HG02938 (cell line): ENCODE results near the gene CORO1A.
"Not testable (repeated sequence)": the region's sequence is repeated elsewhere in the genome, so short reads cannot be mapped to it uniquely, and the experiment has no call there.

Experiments
- ATAC-seq: cut with Tn5 transposase; IDR thresholded peaks from one replicate; pipeline ENCODE4 v1.9.1; 2021; ENCODE audit warnings: mild to moderate bottlenecking, moderate library complexity; ENCODE audit not compliant: unreplicated experiment

CORO1A gene

GRCh38 chr16:30169416-30169815, 14.0 kb upstream of the CORO1A start:
- ATAC-seq: not testable (repeated sequence)

- not testable (repeated sequence) for ATAC-seq
Observed at GRCh38 chr16:30170145-30170544, 13.3 kb upstream of the CORO1A start.

- ATAC-seq: no peak
Observed at GRCh38 chr16:30173054-30173453, 10.3 kb upstream of the CORO1A start.

GRCh38 chr16:30176876-30177275, 6.5 kb upstream of the CORO1A start:
- not testable (repeated sequence) for ATAC-seq

- no peak for ATAC-seq
Observed at GRCh38 chr16:30179195-30179594, 4.2 kb upstream of the CORO1A start.

- ATAC-seq: no peak
Observed at GRCh38 chr16:30179931-30180330, 3.5 kb upstream of the CORO1A start.

- ATAC-seq: no peak
Observed at GRCh38 chr16:30180741-30181140, 2.7 kb upstream of the CORO1A start.

GRCh38 chr16:30184096-30184890, 891 bp downstream of the CORO1A start:
- peak; percentile 37 for ATAC-seq

- ATAC-seq: no peak
Observed at GRCh38 chr16:30184891-30185682, 1.7 kb downstream of the CORO1A start.

GRCh38 chr16:30185683-30186421, 2.5 kb downstream of the CORO1A start:
- ATAC-seq: no peak

GRCh38 chr16:30186444-30186781, 3.0 kb downstream of the CORO1A start:
- no peak for ATAC-seq

- no peak for ATAC-seq
Observed at GRCh38 chr16:30186782-30187555, 3.6 kb downstream of the CORO1A start.

- no peak for ATAC-seq
Observed at GRCh38 chr16:30187556-30187865, 4.1 kb downstream of the CORO1A start.

GRCh38 chr16:30187971-30188561, 4.7 kb downstream of the CORO1A start:
- ATAC-seq: no peak

- ATAC-seq: not testable (repeated sequence)
Observed at GRCh38 chr16:30191158-30191557, 7.8 kb downstream of the CORO1A start.

GRCh38 chr16:30193098-30193497, 9.7 kb downstream of the CORO1A start:
- ATAC-seq: peak; percentile 8

GRCh38 chr16:30193615-30194014, 10.2 kb downstream of the CORO1A start, which contains the start of the genes BOLA2B and SLX1A:
TSS of gene BOLA2B (minus strand) at chr16:30193666. CDS start at chr16:30193595, 71 bp downstream.
TSS of gene SLX1A (plus strand) at chr16:30193875. CDS start at chr16:30194085, 210 bp downstream.
- ATAC-seq: peak; percentile 83

GRCh38 chr16:30194172-30194925, 10.9 kb downstream of the CORO1A start:
- ATAC-seq: peak; percentile 46

- ATAC-seq: not testable (repeated sequence)
Observed at GRCh38 chr16:30197001-30197400, 13.6 kb downstream of the CORO1A start.
